ENCODE results near the gene PGAP6. TPM values are rescaled to one million over a fixed set of nuclear protein-coding genes. Genes with fewer than 3 reads are reported as not detected.

PGAP6 gene
- total RNA-seq, 1 donor from 2014 or later, result 56.0 TPM

GRCh38 chr16:404971-405486 is 23.3 kb upstream of the PGAP6 start:
- TF ChIP-seq CTCF (conservative IDR thresholded peaks at IDR 0.05), result no peak
- Mint-ChIP-seq H3K27ac (no peak overlapping the region), H3K27me3 (no peaks in the 10 kb centered on the region), H3K36me3 (no peaks in the 10 kb centered on the region), H3K4me1 (ENCODE audit: unreplicated experiment) (peaks cover 8% of the 10 kb centered on the region), H3K4me3 (no peak overlapping the region), H3K9me3 (no peaks in the 10 kb centered on the region)
- no peak for DNase-seq (ENCODE audit: extremely low spot score, unreplicated experiment)

- Mint-ChIP-seq H3K4me3 (peak within 1 kb of the TSS; percentile 86), H3K9me3 (no peaks in the 10 kb centered on the region), H3K36me3 (no peaks in the 10 kb centered on the region), H3K27ac (peak within 1 kb of the TSS; percentile 82), H3K27me3 (no peaks in the 10 kb centered on the region), H3K4me1 (ENCODE audit: unreplicated experiment) (peaks cover 6% of the 10 kb centered on the region)
- peak; percentile 98 for DNase-seq (ENCODE audit: extremely low spot score, unreplicated experiment)
- TF ChIP-seq CTCF (conservative IDR thresholded peaks at IDR 0.05), result peak; percentile 53
These were observed 19.9 kb upstream of the PGAP6 start, which contains the start of gene DECR2 for GRCh38 chr16:401468-402348. DECR2 (plus strand) TSS chr16:401885; CDS start chr16:401964, 79 bp downstream.

GRCh38 chr16:400061-400591 is 18.3 kb upstream of the PGAP6 start:
- peaks cover 12% of the 10 kb centered on the region for H3K4me1 Mint-ChIP-seq (ENCODE audit: unreplicated experiment)
- no peaks in the 10 kb centered on the region for H3K36me3 Mint-ChIP-seq
- H3K27ac Mint-ChIP-seq, result peak overlapping the region; percentile 79
- no peaks in the 10 kb centered on the region for H3K27me3 Mint-ChIP-seq
- TF ChIP-seq CTCF (conservative IDR thresholded peaks at IDR 0.05), result no peak
- H3K9me3 Mint-ChIP-seq, result no peaks in the 10 kb centered on the region
- DNase-seq (ENCODE audit: extremely low spot score, unreplicated experiment), result no peak
- peak overlapping the region; percentile 85 for H3K4me3 Mint-ChIP-seq

- no peak for TF ChIP-seq CTCF (conservative IDR thresholded peaks at IDR 0.05)
- Mint-ChIP-seq H3K9me3 (no peaks in the 10 kb centered on the region), H3K4me1 (ENCODE audit: unreplicated experiment) (peaks cover 12% of the 10 kb centered on the region), H3K27me3 (no peaks in the 10 kb centered on the region), H3K4me3 (peak overlapping the region; percentile 63), H3K27ac (no peak overlapping the region), H3K36me3 (no peaks in the 10 kb centered on the region)
- no peak for DNase-seq (ENCODE audit: extremely low spot score, unreplicated experiment)
These were observed 17.7 kb upstream of the PGAP6 start for GRCh38 chr16:399340-400019.

- H3K27me3 Mint-ChIP-seq, result no peaks in the 10 kb centered on the region
- no peaks in the 10 kb centered on the region for H3K36me3 Mint-ChIP-seq
- H3K27ac Mint-ChIP-seq, result peak overlapping the region; percentile 72
- no peak for DNase-seq (ENCODE audit: extremely low spot score, unreplicated experiment)
- H3K4me1 Mint-ChIP-seq (ENCODE audit: unreplicated experiment), result peaks cover 12% of the 10 kb centered on the region
- no peak for TF ChIP-seq CTCF (conservative IDR thresholded peaks at IDR 0.05)
- peak overlapping the region; percentile 80 for H3K4me3 Mint-ChIP-seq
- H3K9me3 Mint-ChIP-seq, result no peaks in the 10 kb centered on the region
These were observed 17.0 kb upstream of the PGAP6 start for GRCh38 chr16:398561-399339.
